Panc1 (cell line): Measurements from ENCODE around the gene ARHGAP11B.
"Not testable (repeated sequence)": the region's sequence is repeated elsewhere in the genome, so short reads cannot be mapped to it uniquely, and the experiment has no call there.

Source experiments
- POLR2AphosphoS5 ChIP-seq: IDR thresholded peaks from 2 replicates; pipeline ENCODE4 v1.6.1; 2012; ENCODE audit warnings: mild to moderate bottlenecking, low read depth, low read length, moderate library complexity
- TF ChIP-seq, protein P1 (sequence below): fragments of 450-650 bp; IDR thresholded peaks from 2 replicates; pipeline ENCODE4 v1.5.1; 2017; ENCODE audit warnings: mild to moderate bottlenecking

DNA sequence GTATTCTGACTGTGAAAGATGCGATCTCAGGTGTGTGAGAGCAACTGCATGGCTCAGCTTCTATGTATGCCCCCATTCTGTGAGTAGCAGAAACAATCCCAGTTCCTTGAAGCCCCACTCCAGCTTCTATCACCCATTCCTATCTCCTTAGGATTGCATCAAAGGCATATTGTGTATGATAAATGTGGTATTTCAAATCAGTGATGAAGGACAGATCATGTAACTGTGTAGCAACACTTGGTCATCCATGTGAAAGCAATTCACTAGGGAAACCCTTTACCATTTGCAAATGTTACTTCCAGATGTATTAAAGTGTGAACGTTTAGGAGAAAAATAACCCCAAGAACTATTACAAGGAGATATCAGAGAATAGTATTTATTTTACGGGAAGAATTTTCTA lies 55.1 kb downstream of the ARHGAP11B start:
- not testable (repeated sequence) for TF ChIP-seq POLR2AphosphoS5
- TF ChIP-seq, protein P1, sequence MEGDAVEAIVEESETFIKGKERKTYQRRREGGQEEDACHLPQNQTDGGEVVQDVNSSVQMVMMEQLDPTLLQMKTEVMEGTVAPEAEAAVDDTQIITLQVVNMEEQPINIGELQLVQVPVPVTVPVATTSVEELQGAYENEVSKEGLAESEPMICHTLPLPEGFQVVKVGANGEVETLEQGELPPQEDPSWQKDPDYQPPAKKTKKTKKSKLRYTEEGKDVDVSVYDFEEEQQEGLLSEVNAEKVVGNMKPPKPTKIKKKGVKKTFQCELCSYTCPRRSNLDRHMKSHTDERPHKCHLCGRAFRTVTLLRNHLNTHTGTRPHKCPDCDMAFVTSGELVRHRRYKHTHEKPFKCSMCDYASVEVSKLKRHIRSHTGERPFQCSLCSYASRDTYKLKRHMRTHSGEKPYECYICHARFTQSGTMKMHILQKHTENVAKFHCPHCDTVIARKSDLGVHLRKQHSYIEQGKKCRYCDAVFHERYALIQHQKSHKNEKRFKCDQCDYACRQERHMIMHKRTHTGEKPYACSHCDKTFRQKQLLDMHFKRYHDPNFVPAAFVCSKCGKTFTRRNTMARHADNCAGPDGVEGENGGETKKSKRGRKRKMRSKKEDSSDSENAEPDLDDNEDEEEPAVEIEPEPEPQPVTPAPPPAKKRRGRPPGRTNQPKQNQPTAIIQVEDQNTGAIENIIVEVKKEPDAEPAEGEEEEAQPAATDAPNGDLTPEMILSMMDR, result not testable (repeated sequence)
